ENCODE measurements around the gene ANAPC2.

DNA sequence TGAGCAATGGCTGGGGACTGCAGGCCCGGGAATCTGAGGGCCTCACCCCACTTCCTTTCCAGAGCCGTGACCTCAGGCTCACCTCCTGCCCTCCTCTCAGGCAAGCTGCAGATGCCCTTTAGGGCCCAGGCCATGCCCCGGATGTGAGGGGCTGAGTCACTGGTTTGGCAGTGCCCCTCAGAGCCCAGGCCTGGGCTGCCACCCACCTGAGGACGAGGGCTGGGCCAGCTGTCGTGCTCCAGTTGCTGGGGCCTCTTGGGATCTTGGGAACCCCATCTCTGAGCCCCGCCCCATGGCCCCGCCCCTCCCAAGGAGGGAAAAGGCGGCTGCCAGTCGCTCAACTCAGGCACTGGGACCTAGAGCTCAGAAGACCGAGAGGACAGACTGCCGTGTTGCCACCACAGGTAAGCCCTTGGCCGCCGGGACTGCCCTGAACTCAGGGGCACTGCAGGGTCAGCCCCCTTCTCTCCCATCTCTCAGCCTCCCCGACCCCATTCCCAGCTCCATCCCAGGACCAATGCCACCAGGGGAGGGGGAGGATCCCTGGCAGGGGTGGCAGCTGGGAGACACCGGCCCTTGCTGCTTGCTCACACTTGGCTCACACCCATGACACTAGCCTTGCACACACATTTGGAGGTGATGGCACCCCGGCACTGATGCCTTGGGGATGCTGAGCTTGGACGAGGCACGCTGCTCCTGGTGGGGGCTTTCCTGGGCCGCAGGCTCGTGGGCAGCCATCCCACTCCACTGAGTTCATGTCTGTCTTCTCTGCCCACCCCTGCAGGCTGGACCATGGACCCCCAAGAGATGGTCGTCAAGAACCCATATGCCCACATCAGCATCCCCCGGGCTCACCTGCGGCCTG lies 36.7 kb upstream of the ANAPC2 start, which contains the start of gene CYSRT1:
- TF ChIP-seq, protein P1, sequence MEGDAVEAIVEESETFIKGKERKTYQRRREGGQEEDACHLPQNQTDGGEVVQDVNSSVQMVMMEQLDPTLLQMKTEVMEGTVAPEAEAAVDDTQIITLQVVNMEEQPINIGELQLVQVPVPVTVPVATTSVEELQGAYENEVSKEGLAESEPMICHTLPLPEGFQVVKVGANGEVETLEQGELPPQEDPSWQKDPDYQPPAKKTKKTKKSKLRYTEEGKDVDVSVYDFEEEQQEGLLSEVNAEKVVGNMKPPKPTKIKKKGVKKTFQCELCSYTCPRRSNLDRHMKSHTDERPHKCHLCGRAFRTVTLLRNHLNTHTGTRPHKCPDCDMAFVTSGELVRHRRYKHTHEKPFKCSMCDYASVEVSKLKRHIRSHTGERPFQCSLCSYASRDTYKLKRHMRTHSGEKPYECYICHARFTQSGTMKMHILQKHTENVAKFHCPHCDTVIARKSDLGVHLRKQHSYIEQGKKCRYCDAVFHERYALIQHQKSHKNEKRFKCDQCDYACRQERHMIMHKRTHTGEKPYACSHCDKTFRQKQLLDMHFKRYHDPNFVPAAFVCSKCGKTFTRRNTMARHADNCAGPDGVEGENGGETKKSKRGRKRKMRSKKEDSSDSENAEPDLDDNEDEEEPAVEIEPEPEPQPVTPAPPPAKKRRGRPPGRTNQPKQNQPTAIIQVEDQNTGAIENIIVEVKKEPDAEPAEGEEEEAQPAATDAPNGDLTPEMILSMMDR (IDR thresholded peaks at IDR 0.05; ENCODE audit: insufficient read depth, low read depth, low read length) = no peak
- no peak for TF ChIP-seq EZH2 (IDR thresholded peaks at IDR 0.05; ENCODE audit: insufficient read depth, low read length)

Measured in astrocyte (in vitro differentiated cells and primary cell).